PFSK-1 (cell line): ENCODE results near the gene BPIFB2.

Experiments
- FOXP2 ChIP-seq: optimal IDR thresholded peaks from 2 replicates; pipeline ENCODE3; 2011; ENCODE audit warnings: borderline replicate concordance, control low read depth, inconsistent platforms; ENCODE audit not compliant: insufficient read depth; ENCODE audit errors: extremely low read length, extremely low read depth
- POLR2AphosphoS5 ChIP-seq: IDR thresholded peaks from 2 replicates; pipeline ENCODE4 v1.6.1; 2012; ENCODE audit warnings: low read depth, mild to moderate bottlenecking, control low read depth, low read length, moderate library complexity
- REST ChIP-seq, 2 experiments: IDR thresholded peaks; 2 replicates each; pipeline versions ENCODE4 v1.6.1 to v1.8.0; 2011 to 2012; ENCODE audit warnings: low read depth in 2 of 2, low read length in 2 of 2, control low read depth in 1 of 2, inconsistent platforms in 1 of 2, mild to moderate bottlenecking in 1 of 2, moderate library complexity in 1 of 2; ENCODE audit not compliant: insufficient read depth in 1 of 2
- SIN3A ChIP-seq: IDR thresholded peaks from 2 replicates; pipeline ENCODE4 v1.6.1; 2012; ENCODE audit warnings: mild to moderate bottlenecking, low read length, moderate library complexity, borderline replicate concordance; ENCODE audit not compliant: insufficient read depth
- TAF1 ChIP-seq: IDR thresholded peaks from 2 replicates; pipeline ENCODE4 v1.6.1; 2012; ENCODE audit warnings: low read length, control low read depth, borderline replicate concordance; ENCODE audit not compliant: insufficient read depth

Gene BPIFB2

GRCh38 chr20:32975698-32976674 is 31.5 kb upstream of the BPIFB2 start:
- no peak for TF ChIP-seq REST (IDR thresholded peaks at IDR 0.05; ENCODE audit: insufficient read depth in 1 of 2, low read depth in 2 of 2, low read length in 2 of 2)

- TF ChIP-seq TAF1: no peak
- TF ChIP-seq FOXP2: no peak
- TF ChIP-seq POLR2AphosphoS5: no peak
- TF ChIP-seq SIN3A: no peak
- no peak for TF ChIP-seq REST (IDR thresholded peaks at IDR 0.05; ENCODE audit: insufficient read depth in 1 of 2, low read depth in 2 of 2, low read length in 2 of 2)
Measured at GRCh38 chr20:32976746-32977145, 30.8 kb upstream of the BPIFB2 start.

- no peak for TF ChIP-seq FOXP2
- no peak for TF ChIP-seq POLR2AphosphoS5
- TF ChIP-seq REST (IDR thresholded peaks at IDR 0.05; ENCODE audit: insufficient read depth in 1 of 2, low read depth in 2 of 2, low read length in 2 of 2): no peak
- TF ChIP-seq SIN3A: no peak
- no peak for TF ChIP-seq TAF1
Measured at GRCh38 chr20:32977281-32978008, 30.1 kb upstream of the BPIFB2 start.

- no peak for TF ChIP-seq REST (IDR thresholded peaks at IDR 0.05; ENCODE audit: insufficient read depth in 1 of 2, low read depth in 2 of 2, low read length in 2 of 2)
- no peak for TF ChIP-seq POLR2AphosphoS5
- no peak for TF ChIP-seq FOXP2
- TF ChIP-seq SIN3A: no peak
Measured at GRCh38 chr20:32978009-32978335, 29.5 kb upstream of the BPIFB2 start.
